HepG2 (cell line): ENCODE results near the gene CHTF18.

Source experiments
- ARHGAP35 ChIP-seq: sonication (generic); formaldehyde crosslinking; IDR thresholded peaks from 2 replicates; pipeline ENCODE4 v1.9.0; 2022; ENCODE audit warnings: mild to moderate bottlenecking, inconsistent platforms, moderate library complexity, missing genetic modification reagents, borderline replicate concordance
- CAMTA2 ChIP-seq: sonication (generic); formaldehyde crosslinking; IDR thresholded peaks from 2 replicates; pipeline ENCODE4 v1.4.0; 2020; ENCODE audit warnings: mild to moderate bottlenecking, missing genetic modification reagents, borderline replicate concordance
- CREM ChIP-seq, 2 experiments: sonication (generic) in 1 of 2; formaldehyde crosslinking in 1 of 2; IDR thresholded peaks; 2 replicates each; pipeline versions ENCODE4 v1.4.0 to v1.6.1; 2016 to 2020; ENCODE audit warnings: antibody characterized with exemption in 1 of 2, mild to moderate bottlenecking in 1 of 2, missing genetic modification reagents in 1 of 2
- DNMT1 ChIP-seq: sonication (generic); formaldehyde crosslinking; IDR thresholded peaks from 2 replicates; pipeline ENCODE4 v1.5.1; 2020; ENCODE audit warnings: mild to moderate bottlenecking, missing genetic modification reagents
- EP300 ChIP-seq, 3 experiments: sonication (generic) in 1 of 3; formaldehyde crosslinking in 1 of 3; IDR thresholded peaks; 2 replicates each; pipeline versions ENCODE4 v1.5.1 to v1.6.1; 2011 to 2020; ENCODE audit warnings: low read depth in 2 of 3, low read length in 2 of 3, borderline replicate concordance in 1 of 3, improper control_type of control experiment in 1 of 3, mild to moderate bottlenecking in 1 of 3, missing genetic modification reagents in 1 of 3, moderate library complexity in 1 of 3
- HIVEP1 ChIP-seq: sonication (generic); formaldehyde crosslinking; IDR thresholded peaks from 2 replicates; pipeline ENCODE4 v1.4.0; 2020; ENCODE audit warnings: mild to moderate bottlenecking, missing genetic modification reagents
- MIER3 ChIP-seq: IDR thresholded peaks from 2 replicates; pipeline ENCODE4 v1.6.1; 2016; ENCODE audit warnings: missing compliant biosample characterization, borderline replicate concordance
- MYC ChIP-seq: sonication (generic); formaldehyde crosslinking; IDR thresholded peaks from 2 replicates; pipeline ENCODE4 v1.9.0; 2021; ENCODE audit warnings: missing genetic modification reagents, borderline replicate concordance
- POLR2A ChIP-seq, 2 experiments: IDR thresholded peaks; 2 replicates each; pipeline ENCODE4 v1.6.1; 2011; ENCODE audit warnings: low read depth in 2 of 2, low read length in 2 of 2, mild to moderate bottlenecking in 1 of 2, moderate library complexity in 1 of 2; ENCODE audit not compliant: insufficient read depth in 1 of 2
- YY1 ChIP-seq: IDR thresholded peaks from 2 replicates; pipeline ENCODE4 v1.6.1; 2011; ENCODE audit warnings: low read length, low read depth, moderate library complexity, mild to moderate bottlenecking; ENCODE audit not compliant: insufficient read depth, insufficient replicate concordance
- ZNF761 ChIP-seq: sonication (generic); formaldehyde crosslinking; conservative IDR thresholded peaks from 2 replicates; pipeline ENCODE4 v1.4.0; 2020; ENCODE audit warnings: mild to moderate bottlenecking, missing genetic modification reagents
- TF ChIP-seq, protein P1 (sequence below): sonication (generic); formaldehyde crosslinking; IDR thresholded peaks from 2 replicates; pipeline ENCODE4 v1.5.0; 2020; ENCODE audit warnings: mild to moderate bottlenecking, missing genetic modification reagents, moderate library complexity
- TF ChIP-seq, protein P2 (sequence below): sonication (generic); IDR thresholded peaks from 2 replicates; pipeline ENCODE4 v1.6.1; 2016; ENCODE audit warnings: low read depth, borderline replicate concordance
- TF ChIP-seq, protein P3 (sequence below): sonication (generic); formaldehyde crosslinking; IDR thresholded peaks from 2 replicates; pipeline ENCODE4 v1.8.0; 2022; ENCODE audit warnings: missing genetic modification reagents, mild to moderate bottlenecking, inconsistent platforms, borderline replicate concordance

DNA sequence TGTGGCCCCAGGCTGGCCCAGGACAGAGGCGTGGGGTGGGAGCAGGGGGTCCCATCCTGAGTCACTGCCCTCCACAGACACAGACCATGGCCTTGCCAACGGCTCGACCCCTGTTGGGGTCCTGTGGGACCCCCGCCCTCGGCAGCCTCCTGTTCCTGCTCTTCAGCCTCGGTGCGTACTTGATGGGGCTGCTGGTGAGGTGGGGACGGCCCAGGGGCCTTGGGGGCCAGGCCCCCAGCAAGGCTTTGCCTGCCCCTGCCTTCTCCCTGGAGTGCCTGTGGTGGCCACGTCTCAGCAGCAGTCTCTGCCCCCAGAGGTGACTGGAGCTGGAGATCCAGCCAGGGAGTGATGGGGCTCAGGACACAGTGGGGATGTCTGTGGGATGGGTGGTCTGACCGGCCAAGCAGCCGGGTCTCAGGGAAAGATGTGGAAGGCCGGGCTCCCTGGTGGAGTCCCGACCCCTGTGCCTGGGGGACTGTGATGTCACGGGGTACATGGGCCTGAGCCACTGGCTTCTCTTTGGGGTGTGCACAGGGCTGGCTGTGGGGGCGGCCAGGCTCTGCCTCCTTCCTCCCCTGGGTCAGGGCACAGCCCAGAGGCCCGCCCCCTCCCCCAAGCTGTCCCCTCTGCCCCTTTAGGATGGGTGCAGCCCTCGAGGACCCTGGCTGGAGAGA lies 25.7 kb upstream of the CHTF18 start:
- TF ChIP-seq, protein P1, sequence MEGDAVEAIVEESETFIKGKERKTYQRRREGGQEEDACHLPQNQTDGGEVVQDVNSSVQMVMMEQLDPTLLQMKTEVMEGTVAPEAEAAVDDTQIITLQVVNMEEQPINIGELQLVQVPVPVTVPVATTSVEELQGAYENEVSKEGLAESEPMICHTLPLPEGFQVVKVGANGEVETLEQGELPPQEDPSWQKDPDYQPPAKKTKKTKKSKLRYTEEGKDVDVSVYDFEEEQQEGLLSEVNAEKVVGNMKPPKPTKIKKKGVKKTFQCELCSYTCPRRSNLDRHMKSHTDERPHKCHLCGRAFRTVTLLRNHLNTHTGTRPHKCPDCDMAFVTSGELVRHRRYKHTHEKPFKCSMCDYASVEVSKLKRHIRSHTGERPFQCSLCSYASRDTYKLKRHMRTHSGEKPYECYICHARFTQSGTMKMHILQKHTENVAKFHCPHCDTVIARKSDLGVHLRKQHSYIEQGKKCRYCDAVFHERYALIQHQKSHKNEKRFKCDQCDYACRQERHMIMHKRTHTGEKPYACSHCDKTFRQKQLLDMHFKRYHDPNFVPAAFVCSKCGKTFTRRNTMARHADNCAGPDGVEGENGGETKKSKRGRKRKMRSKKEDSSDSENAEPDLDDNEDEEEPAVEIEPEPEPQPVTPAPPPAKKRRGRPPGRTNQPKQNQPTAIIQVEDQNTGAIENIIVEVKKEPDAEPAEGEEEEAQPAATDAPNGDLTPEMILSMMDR (CRISPR knock-in tag): no peak
- TF ChIP-seq ZNF761 (CRISPR knock-in tag): no peak
- TF ChIP-seq, protein P2, sequence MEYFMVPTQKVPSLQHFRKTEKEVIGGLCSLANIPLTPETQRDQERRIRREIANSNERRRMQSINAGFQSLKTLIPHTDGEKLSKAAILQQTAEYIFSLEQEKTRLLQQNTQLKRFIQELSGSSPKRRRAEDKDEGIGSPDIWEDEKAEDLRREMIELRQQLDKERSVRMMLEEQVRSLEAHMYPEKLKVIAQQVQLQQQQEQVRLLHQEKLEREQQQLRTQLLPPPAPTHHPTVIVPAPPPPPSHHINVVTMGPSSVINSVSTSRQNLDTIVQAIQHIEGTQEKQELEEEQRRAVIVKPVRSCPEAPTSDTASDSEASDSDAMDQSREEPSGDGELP: no peak
- TF ChIP-seq MIER3 (CRISPR knock-in tag): no peak
- TF ChIP-seq MYC: no peak
- no peak for TF ChIP-seq HIVEP1
- TF ChIP-seq DNMT1 (CRISPR knock-in tag): no peak
- TF ChIP-seq CAMTA2 (CRISPR knock-in tag): no peak
- no peak for TF ChIP-seq POLR2A (IDR thresholded peaks at IDR 0.05; ENCODE audit: insufficient read depth in 1 of 2, low read depth in 2 of 2, low read length in 2 of 2)
- TF ChIP-seq EP300 (IDR thresholded peaks at IDR 0.05; ENCODE audit: low read depth in 2 of 2, low read length in 2 of 2): no peak
- no peak for TF ChIP-seq EP300 (CRISPR knock-in tag; IDR thresholded peaks at IDR 0.05; ENCODE audit: borderline replicate concordance)
- no peak for TF ChIP-seq ARHGAP35
- TF ChIP-seq YY1: no peak
- TF ChIP-seq, protein P3, sequence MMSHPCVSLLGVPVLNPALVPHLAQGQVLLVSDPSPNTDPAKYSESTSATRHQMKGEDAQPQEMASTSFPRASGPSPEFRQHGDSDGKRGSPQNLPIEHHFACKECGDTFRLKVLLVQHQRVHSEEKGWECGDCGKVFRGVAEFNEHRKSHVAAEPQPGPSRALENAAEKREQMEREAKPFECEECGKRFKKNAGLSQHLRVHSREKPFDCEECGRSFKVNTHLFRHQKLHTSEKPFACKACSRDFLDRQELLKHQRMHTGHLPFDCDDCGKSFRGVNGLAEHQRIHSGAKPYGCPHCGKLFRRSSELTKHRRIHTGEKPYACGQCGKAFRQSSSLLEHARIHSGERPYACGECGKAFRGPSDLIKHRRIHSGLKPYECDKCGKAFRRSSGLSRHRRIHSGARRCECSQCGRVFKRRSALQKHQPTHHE (CRISPR knock-in tag): no peak
- no peak for TF ChIP-seq CREM (IDR thresholded peaks at IDR 0.05)
- no peak for TF ChIP-seq CREM (CRISPR knock-in tag; IDR thresholded peaks at IDR 0.05)
